ENCODE data around the gene SLCO4A1.

The SLCO4A1 gene

DNA sequence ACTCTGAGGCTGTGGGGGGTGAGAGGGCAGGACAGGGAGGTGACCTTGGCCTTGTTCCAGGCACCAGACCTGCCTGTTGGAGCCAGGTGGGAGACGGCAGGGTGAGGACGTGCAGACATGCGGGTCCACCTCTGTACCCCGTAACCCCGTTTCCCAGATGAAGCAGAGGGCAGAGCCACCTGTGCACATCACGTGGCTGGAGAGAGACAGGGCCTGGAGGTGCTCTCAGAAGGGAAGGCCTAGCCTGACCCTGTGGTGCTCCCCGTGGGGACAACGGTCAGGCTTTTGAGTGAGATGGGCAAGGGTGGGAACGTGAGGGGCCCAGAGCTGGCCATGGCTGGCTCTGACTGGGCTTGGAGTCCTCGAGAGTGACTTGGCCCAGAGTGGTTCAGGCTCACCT lies 72.9 kb downstream of the SLCO4A1 start:
- DNase-seq (ENCODE audit: low read depth), result no peak
- no peak overlapping the region for H3K4me3 ChIP-seq (ENCODE audit: low read depth, low read length)
- TF ChIP-seq, protein P1, sequence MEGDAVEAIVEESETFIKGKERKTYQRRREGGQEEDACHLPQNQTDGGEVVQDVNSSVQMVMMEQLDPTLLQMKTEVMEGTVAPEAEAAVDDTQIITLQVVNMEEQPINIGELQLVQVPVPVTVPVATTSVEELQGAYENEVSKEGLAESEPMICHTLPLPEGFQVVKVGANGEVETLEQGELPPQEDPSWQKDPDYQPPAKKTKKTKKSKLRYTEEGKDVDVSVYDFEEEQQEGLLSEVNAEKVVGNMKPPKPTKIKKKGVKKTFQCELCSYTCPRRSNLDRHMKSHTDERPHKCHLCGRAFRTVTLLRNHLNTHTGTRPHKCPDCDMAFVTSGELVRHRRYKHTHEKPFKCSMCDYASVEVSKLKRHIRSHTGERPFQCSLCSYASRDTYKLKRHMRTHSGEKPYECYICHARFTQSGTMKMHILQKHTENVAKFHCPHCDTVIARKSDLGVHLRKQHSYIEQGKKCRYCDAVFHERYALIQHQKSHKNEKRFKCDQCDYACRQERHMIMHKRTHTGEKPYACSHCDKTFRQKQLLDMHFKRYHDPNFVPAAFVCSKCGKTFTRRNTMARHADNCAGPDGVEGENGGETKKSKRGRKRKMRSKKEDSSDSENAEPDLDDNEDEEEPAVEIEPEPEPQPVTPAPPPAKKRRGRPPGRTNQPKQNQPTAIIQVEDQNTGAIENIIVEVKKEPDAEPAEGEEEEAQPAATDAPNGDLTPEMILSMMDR (IDR thresholded peaks at IDR 0.05; ENCODE audit: control insufficient read depth, extremely low read depth, insufficient read depth), result no peak

DNA sequence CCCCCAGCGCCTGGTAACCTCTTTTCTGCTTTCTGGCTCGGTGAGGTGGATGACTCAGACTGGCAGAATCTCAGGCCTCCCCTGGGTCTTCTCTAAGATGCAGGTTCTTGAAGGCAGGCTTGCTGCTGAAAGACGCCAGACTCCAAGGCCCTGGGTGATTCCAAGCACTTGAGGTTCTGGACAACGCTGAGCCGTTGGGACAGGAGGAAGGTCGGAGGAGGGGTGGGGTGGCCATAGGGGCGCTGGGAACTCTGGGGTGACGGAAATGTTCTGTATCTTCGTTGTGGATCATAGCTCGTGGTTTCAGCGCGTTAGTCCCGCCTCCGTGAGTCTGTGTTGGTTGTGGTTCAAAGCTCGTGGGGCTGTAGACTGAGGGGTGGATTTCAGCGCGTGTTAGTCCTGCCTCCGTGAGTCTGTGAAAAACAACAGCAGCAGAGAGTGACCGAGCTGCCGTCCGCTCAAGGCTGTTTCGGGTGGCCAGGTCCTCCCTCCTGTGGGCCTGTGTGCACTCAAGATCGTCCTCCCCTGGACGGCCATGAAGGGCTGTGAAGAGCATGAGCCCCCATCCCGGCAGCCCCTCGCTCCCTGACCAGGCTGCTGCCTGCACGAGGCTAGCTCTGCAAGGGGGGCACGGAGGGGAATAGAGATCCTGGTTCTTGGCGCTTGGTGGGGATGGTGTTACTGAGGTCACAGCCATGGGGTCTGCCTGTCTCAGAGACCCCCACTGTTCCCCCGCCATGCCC lies 74.1 kb downstream of the SLCO4A1 start:
- TF ChIP-seq, protein P1 (IDR thresholded peaks at IDR 0.05; ENCODE audit: control insufficient read depth, extremely low read depth, insufficient read depth), result no peak
- no peak for DNase-seq (ENCODE audit: low read depth)
- H3K4me3 ChIP-seq (ENCODE audit: low read depth, low read length), result no peak overlapping the region

- TF ChIP-seq, protein P1 (IDR thresholded peaks at IDR 0.05; ENCODE audit: control insufficient read depth, extremely low read depth, insufficient read depth), result no peak
- no peak overlapping the region for H3K4me3 ChIP-seq (ENCODE audit: low read depth, low read length)
- no peak for DNase-seq (ENCODE audit: low read depth)
These were observed 74.6 kb downstream of the SLCO4A1 start for GRCh38 chr20:62716941-62717310.

- TF ChIP-seq, protein P1 (IDR thresholded peaks at IDR 0.05; ENCODE audit: control insufficient read depth, extremely low read depth, insufficient read depth), result no peak
- DNase-seq (ENCODE audit: low read depth), result no peak
These were observed 75.6 kb downstream of the SLCO4A1 start for GRCh38 chr20:62717933-62718332.

DNA sequence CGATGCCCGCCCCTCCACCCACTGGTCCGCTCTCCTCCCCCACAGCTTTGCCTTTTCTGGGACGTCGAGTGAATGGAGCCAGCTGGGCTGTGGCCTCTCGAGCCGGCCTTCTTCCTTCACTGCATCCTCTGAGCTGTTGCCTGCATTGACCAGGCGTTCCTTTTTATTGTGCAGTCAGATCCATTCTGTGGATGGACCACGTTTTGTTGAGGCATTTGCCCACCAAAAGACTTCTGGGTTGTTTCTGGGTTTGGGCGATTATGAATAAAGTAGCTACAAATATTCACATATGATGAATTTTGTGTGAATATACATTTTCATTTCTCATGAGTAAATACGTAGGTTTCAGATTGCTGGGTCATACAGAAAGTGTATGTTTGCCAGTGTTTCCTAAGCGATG lies 76.2 kb downstream of the SLCO4A1 start:
- TF ChIP-seq, protein P1 (IDR thresholded peaks at IDR 0.05; ENCODE audit: control insufficient read depth, extremely low read depth, insufficient read depth), result no peak
- no peak for DNase-seq (ENCODE audit: low read depth)
- no peak overlapping the region for H3K4me3 ChIP-seq (ENCODE audit: low read depth, low read length)

More at GRCh38 chr20:62717933-62718332, 75.6 kb downstream of the SLCO4A1 start:
- no peak overlapping the region for H3K4me3 ChIP-seq (ENCODE audit: low read depth, low read length)

GRCh38 chr20:62719250-62719935 lies 77.1 kb downstream of the SLCO4A1 start:
- no peak overlapping the region for H3K4me3 ChIP-seq (ENCODE audit: low read depth, low read length)
- TF ChIP-seq, protein P1 (IDR thresholded peaks at IDR 0.05; ENCODE audit: control insufficient read depth, extremely low read depth, insufficient read depth), result no peak
- no peak for DNase-seq (ENCODE audit: low read depth)

Measured in LNCaP clone FGC (cell line).